Measurements from ENCODE around the gene TNFAIP8L3.
A peak's percentile ranks its signal among the peaks of the same experiment; 100 is the strongest.

The TNFAIP8L3 gene

DNA sequence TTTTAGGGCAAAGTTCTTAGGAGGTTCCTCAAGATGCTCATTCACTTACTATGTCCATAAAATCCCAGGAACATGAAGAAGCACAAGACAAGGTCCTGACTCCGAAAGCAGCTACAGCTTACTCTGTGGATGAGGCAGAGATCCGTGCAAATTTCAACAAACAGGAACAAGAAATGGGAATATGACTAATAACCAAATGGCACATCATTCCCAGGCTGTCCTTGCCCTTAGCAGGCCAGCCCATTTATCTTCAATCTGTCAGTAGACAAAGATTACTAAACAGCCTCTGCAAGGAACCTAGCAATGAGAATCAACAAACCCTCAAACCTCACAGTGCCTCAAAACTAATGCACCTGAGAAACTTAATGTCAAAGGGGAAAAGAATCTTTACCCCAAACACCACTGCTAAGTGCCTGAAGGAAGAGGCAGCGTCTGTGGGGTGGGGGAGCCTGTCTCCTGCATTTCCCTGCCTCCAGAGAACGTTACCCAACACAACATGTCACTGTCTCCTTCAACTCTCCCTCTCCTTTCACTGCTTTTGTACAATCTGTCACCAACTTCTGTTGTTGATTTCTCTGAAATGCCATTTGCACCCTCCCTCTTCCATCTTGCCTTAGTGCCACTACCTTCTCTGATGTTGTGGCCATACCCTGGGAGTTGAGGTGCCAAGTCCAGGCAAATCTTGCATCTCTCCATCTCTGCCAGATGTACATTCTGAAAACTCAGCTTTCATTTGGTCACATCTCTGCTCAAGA is 4.8 kb downstream of the TNFAIP8L3 start:
- no peak for DNase-seq (ENCODE audit: low spot score)

DNA sequence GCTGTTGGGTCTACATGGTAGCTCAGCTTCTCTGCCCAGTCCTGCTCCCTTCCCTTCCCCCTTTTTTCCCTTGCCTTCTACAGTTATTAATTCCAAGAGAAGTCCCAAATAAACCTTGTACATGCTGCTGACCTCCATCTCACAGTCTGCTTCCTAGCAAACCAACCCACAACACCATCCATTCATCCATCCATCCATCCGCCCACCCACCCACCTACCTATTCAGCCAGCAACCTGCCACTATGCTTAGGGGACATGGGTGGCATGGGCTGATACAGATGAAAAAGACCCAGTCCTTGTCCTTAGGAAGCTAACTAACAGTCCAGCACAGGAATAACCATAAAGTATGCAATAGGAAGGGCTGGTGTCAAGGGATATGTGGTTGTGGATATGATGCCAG is 5.7 kb downstream of the TNFAIP8L3 start:
- no peak for DNase-seq (ENCODE audit: low spot score)

DNA sequence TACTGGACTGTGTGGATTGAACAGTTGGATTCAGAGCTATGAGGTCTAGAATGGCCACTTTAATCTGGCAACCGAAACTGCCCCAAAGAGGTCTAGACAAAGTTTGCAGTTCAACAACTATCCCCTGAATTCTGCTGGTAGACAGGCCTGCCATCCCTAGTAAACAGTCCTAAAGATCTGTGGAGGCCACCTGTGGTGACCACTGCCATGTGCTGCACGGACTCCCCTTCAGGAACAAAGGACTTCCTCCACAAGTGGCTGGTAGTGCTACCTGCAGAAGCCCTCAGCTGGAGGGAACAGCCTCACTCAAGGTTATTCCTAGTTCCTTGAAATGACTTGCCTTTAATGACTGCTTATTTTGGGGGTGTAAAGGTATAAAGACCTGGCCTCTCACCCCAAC is 6.1 kb downstream of the TNFAIP8L3 start:
- DNase-seq (ENCODE audit: low spot score) = no peak

DNA sequence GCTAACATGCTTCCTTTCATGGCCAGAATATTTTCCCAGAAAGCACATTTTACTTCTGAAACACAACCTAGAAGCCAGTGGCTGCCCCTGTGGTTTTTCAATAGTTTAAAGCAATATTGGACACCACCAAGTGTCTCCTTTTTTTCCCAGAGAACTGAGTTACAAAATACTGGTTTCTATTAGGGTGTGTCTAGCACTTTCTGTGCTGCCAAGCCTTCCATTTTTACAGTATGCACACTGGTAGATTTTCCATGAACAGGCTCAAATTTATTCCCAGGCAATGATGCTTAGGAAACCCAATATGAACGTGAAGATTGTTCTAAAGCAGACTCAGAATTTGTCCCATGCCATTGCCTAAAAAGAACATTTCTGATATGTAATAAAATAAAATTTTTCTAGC is 7.2 kb downstream of the TNFAIP8L3 start:
- DNase-seq (ENCODE audit: low spot score) = no peak

DNA sequence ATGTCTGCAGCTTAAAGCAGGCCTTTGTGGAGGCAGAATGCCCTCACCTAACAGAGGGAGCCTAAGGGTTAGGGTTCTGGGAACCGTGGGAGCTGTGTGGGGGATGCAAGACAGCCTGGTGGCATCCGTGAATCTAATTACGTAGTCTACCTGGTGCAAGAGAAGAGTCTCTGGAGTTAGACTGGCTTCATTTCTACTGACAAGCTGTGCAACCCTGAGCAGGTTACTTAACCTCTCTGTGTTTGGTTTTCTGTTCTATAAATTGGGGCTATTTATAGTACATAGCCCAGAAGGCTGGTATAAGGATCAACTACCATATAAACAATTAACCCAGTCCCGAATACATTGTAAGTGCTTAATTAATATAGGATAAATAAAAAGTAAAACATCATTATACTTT is 8.3 kb downstream of the TNFAIP8L3 start:
- DNase-seq (ENCODE audit: low spot score) = no peak

DNA sequence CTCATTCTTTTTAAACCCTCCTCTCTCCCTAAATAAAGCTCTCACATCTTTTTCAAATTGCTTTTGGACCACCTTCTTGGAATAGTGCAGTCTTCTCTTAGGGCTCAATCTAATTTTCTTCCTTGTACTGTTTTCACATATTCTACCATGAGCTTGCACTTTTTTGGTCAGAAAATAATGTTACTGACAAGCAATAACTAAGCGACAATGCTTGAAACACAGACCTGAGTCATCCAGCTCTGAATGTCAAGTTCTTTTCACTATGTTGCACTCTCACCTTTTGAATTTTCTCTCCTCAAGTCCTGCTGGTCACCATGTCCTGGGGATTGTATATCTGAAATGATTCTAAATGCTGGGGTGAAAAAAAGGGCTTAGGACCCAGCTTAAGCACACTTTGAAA is 8.9 kb downstream of the TNFAIP8L3 start:
- no peak for DNase-seq (ENCODE audit: low spot score)

DNA sequence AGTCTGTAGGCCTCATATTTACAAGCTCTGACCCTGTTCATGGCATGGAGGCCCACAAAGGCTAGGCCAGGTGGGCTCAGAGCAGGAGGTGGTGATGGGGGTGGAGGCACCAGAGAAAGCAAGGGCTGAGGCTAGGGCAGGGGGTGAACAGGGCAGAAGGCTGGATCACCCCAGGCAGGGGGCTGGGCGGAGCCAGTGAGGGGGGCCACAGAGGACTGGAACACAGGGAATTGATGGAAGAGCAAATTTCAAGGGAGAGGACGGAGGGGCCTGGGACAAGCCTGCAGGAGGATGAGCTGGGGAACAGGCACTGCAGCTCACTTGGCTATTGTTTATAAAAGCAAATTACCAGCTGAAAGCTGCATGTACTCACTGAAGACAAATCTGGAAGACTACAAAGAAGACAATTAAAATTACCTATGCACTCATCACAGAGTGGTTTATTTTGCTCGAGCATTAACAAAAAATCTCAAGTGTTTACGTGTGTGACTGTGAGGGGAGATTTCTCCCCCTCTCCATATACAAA is 11.0 kb downstream of the TNFAIP8L3 start:
- no peak for DNase-seq (ENCODE audit: low spot score)

DNA sequence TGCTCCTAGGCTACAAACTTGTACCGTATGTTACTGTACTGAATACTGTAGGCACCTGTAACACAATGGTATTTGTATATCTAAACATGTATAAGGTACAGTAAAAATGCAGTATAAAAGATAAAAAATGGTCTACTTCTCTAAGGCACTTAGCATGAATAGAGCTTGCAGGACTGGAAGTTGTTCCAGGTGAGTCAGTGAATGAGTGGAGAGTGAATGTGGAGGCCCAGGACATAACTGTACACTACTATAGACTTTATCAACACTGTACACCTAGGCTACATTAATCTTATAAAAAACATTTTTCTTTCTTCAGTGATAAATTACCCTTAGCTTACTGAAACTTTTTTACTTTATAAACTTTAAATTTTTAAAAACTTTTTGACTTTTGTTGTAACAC is 12.5 kb downstream of the TNFAIP8L3 start:
- no peak for DNase-seq (ENCODE audit: low spot score)

DNA sequence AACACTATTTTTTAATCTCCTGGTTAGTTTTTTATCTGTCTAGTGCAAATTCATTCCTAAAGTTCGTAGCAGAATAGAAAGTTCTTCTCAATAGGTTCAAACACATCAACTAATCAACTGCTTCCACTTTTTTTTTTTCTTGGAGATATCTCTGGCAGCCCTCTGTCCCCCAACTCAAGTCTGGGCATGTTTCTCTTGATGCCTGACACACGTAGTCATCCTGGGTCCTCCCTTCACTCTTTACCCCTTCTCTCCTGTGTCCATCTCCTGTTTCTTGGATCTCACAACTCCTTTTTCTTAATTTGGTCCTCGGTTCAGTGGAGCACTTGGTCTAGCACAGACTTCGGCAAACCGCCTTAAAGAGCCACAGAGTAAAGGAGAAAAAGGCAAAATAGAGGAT is 14.4 kb downstream of the TNFAIP8L3 start:
- no peak for DNase-seq (ENCODE audit: low spot score)

DNA sequence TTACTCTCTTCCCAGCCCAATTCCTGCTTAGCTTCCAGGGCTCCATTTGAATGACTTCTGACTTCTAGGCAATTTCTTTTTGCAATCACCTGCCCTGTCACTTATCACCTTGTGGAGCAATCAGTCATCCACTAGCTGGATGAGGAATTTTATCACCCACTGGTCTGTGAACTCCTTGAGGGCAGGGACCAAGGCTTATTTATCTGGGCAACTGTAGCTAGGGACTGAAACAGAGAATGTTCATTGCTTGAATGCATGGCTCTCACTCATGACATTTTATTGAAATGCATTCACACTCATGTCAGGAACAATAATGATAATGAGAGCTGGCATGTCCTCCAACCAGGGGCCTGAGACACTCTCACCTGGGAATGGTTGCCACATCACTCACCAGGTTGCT is 15.5 kb downstream of the TNFAIP8L3 start:
- DNase-seq (ENCODE audit: low spot score) = no peak

DNA sequence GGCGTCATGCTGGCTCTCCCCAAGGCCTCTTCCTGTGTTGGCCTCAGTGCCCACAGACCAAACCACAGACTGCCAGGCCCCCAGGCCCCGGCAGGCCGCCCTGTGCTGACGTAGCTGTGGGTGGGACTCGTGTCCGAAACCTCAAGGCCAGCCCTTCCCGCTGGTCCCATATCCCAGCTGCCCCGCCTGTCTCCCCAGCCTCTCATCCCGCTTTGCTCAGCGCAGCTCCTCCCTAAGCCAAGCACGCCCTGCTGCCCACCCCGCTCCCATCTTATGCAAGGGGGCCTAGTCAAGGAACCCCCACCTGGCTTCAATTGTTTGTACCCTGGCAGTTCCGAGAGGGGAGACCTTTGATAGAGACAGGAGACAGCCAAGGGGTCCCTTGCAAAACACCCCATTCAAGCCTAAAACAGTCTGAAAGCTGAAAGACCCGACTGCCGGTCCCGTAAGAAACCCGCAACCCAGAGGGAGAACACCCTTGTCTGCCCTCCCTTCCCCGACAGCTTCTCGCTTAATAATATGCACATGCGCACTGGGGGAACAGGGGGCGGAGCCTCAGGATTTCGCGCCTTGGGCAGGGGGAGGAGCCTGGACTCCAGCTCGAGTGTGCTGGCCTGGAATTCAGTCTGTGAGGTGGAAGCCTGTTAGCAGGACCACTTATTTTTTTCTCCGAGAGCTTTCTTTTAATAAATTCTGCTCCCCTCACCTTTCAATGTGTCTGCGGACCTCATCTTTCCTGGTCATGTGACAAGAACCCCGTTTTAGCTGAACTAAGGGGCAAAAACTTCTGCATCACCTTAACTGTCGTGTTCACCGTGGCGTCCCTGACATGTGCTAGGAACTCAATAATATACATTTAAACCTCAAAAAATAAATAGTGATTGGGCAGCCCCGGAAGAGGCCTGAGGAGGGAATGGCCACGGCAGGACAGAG is 17.2 kb downstream of the TNFAIP8L3 start:
- no peak for DNase-seq (ENCODE audit: low spot score)

DNA sequence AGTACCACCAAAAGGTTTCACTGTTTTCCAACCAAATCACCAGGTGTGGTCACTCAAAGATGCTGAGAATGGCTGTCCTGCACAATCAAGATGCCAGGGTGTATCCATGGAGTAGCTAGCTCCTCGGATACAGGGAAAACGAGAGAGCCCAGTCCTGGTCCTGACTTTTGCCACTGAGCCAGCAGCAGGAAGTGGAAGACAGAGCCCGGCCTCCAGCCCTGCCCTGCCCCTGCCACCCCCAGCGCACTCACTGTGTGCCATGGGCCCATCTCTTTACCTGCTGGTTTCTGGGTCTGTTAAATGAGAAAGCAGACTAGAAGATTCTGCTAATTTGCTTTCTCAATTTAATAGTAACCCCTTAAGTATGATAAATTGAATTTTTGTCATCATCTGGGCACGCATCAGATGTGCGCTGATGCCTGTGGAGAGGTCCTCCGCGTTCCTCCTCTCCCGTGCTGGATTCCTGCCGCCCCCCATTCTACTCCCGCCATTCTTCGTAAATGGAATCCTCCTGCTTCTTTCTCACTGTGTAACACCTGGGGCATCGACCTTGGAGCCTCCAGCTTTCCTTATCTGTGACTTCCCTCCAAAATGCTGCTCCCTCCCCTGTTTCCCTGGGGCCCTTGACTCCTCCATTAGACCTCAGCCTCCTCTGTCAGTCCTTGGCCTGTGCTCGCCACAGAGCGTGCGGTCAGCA is 18.0 kb downstream of the TNFAIP8L3 start:
- no peak for DNase-seq (ENCODE audit: low spot score)

DNA sequence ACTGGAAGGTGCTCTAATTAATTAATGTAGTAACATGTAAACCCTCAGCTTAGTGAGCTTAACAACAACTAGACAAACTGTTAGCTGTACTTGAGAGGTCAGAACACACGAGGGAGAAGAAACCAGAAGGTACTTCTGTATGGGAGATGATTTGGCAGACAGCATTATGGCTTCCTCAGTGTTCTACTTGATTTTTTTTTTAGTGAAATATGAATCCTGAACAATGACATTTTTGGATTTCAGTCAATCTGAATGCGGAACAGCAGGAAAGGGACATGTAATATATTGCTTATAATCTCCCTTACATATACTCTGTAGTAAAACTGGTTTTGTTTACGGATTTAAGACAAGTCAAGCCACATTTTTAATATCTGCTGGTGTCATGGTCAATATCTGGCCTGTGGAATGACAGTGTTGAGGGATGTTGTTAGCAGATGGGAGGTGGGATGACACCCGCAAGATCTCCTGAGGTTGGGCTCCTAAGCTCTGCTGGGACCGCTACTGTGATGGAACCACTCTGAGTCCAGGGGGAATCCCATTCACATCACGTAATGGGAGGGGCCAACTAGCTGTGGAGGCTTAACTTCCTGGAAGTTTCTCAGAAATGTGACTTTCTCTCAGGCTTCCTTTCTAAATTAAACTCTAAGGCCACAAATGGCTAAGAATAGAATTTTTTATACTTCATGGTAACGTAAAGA is 18.7 kb downstream of the TNFAIP8L3 start:
- DNase-seq (ENCODE audit: low spot score) = no peak

DNA sequence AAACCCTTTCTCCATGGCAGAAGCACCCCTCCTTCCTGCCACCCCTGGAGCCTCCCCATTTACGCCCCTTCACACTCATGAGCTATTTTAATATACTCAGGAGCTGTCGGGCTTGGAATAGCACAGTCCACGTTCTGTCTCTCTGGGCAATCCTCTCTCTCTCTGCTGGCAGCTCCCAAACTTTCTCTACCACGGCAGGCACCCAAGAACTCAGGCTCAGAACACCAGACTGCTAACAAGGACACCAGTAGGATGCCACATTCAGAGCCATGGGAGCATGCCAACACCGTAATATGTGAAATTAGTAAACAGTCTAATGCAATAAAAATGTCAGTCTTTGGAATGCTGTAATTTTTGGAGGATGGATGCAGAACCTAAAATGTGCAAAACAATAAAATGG is 19.3 kb downstream of the TNFAIP8L3 start:
- DNase-seq (ENCODE audit: low spot score) = peak; percentile 68

DNA sequence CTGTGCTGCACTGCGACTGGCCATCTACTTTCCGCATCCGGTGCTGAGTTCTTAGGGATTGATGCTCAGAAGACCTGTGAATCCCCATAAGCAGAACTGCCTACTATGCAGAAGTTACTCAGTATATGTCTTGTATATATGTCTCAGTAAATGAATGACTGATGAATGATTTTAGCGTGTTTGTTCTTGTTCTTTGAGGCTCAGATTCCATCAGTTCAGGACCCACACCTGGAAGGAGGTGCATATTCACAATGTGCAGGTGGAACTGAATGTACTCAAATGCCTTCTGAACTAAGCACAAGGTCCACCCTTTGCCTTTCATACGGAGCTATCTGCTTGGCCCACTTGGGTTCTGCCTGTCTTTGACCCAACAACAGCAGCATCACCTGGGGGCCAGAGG is 19.8 kb downstream of the TNFAIP8L3 start:
- DNase-seq (ENCODE audit: low spot score) = no peak

DNA sequence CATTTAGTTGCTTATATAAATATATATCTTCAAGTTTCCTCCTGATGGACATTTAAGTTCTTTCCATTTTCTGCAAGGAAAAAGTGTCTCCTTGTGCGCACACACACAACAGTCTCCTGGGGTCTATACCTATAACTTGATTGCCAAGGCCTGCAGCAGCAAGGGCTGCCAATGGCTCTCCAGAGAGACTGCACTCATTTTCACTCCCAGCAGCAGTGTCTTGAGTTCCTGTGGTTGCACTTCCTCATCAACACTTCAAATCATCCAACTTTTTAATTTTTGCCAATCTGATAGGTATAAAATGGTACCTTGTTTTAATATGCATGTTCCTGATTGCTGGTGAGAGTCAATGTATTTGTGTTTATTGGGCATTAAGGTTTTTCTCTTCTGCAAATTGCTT is 23.1 kb downstream of the TNFAIP8L3 start:
- DNase-seq (ENCODE audit: low spot score) = no peak

DNA sequence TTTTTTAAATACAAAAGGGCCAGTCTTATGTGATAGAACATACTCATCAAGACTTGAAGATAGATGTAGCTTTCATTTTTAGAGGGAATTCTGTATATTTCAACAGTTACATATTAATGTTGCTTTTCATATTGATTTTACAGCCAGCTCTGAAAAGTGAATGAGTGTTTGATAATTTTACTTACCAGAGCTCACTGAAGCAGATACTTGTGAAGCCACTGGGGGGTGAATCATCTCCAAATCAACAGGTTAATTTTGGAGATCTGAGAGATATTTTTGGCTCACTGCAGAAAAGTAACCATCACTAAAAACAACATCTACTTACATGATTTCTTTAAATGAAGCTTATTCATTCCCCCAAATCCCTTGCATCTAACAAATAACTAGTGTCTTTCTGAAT is 24.7 kb downstream of the TNFAIP8L3 start:
- no peak for DNase-seq (ENCODE audit: low spot score)

DNA sequence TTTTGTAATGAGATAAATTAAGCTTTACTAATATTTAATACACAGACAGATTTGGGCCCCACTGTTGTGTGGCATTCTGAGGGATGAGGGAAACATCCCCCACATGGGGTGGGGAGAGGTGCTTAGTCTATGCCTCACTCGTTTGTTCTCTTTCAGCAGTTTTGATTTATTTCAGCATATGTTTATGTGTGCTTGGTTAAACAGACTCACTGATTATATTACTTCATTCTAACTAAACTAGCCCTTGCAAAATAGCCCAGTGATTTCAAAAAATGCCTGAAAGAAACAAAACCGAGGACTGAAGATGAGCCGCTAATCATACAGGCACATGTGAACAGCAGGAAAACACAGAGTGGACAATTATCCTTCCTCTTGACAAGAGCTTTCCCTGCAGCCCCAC is 27.2 kb downstream of the TNFAIP8L3 start:
- DNase-seq (ENCODE audit: low spot score) = no peak

DNA sequence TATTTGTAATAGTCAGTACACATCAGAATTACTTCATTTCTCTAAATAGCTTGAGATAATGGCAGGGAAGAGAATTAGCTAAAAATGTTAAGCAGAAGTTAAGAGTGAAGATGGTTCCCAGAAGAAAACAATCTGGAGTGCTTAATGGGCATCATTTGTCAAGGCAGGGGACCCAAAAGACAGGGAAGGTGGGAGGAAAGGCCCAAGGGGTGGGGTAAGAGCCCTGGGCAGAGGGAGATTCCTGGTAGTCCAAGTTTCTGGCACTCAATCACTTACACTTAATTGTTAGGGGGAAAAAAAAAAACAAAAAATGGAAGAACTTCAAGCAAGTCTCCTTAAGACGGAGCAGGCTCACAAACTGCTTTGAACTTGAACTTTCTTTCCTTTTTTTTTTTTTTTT is 28.9 kb downstream of the TNFAIP8L3 start:
- DNase-seq (ENCODE audit: low spot score) = no peak

DNA sequence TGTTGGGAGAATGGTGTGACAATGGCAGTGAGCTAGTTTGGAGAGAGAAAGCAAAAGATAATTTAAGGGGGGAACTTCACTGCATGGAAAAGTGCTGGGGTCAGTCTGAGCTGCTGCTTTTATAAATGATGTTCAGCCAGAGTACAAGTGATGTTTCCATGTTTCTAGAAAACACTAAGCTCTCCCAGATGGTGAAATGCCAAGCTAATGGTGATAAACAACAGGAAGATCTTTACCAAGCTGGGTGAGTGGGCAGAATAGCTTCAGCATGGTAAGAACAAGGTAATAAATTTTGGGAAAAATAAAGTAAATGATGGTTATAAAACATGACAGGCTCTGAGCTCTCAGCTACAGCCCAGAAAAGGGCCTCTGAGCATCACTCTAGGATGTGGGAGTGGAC is 29.4 kb downstream of the TNFAIP8L3 start:
- no peak for DNase-seq (ENCODE audit: low spot score)

DNA sequence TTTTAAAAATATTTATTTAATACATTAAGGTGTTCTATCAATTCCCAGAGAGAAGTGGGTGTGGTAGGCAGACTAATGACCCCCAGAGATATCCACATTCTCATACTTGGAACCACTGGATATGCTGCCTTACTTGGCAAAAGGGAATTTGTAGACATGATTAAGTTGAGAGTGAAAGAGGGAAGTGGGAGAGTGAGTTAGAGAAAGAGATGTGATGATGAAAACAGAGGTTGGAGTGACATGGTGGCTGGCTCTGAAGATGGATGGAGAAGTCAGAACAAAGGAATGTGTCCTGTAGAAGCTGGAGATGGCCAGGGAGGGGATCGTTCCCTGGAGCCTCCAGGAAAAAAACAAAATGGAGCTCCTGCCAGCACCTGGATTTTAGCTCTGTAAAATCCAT is 32.0 kb downstream of the TNFAIP8L3 start:
- DNase-seq (ENCODE audit: low spot score) = no peak

Measured in Ammon's horn (tissue), 1 donor.